DOHH2 (cell line): ENCODE data around the gene PLXNA2.

ENCODE experiments used
- EZH2phosphoT487 ChIP-seq: fragments of 200-600 bp; sonication (generic); IDR thresholded peaks from 2 replicates; pipeline ENCODE4 v1.6.1; 2017; ENCODE audit warnings: borderline replicate concordance, mild to moderate bottlenecking, antibody characterized with exemption, low read length, moderate library complexity, mixed read lengths
- TF ChIP-seq, protein P1 (sequence below): fragments of 200-600 bp; sonication (generic); IDR thresholded peaks from one replicate; pipeline ENCODE4 v1.5.1; 2014; ENCODE audit warnings: antibody characterized with exemption, mild to moderate bottlenecking, low read depth, low read length; ENCODE audit not compliant: poor library complexity, severe bottlenecking

DNA sequence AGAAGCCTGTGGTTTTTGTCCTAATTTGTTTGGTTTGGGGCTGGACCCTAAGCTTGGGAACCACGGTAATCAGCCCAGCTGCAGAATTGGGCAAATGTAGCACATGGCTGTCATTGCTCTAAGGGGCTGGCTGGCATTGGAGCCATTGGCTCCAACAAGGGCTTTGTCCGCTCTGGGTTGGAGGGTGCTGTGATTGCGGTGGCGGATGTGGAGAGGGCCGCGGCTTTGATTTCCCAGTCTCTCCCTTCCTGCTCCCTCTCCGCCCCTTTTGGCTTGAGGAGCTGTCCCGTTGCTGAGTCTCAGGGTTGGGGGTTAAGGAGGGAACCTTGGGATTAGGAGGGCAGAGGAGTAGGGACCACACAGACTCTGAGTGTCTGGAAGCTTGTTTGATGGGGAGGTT lies 241.5 kb downstream of the PLXNA2 start:
- TF ChIP-seq, protein P1, sequence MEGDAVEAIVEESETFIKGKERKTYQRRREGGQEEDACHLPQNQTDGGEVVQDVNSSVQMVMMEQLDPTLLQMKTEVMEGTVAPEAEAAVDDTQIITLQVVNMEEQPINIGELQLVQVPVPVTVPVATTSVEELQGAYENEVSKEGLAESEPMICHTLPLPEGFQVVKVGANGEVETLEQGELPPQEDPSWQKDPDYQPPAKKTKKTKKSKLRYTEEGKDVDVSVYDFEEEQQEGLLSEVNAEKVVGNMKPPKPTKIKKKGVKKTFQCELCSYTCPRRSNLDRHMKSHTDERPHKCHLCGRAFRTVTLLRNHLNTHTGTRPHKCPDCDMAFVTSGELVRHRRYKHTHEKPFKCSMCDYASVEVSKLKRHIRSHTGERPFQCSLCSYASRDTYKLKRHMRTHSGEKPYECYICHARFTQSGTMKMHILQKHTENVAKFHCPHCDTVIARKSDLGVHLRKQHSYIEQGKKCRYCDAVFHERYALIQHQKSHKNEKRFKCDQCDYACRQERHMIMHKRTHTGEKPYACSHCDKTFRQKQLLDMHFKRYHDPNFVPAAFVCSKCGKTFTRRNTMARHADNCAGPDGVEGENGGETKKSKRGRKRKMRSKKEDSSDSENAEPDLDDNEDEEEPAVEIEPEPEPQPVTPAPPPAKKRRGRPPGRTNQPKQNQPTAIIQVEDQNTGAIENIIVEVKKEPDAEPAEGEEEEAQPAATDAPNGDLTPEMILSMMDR, result no peak
- no peak for TF ChIP-seq EZH2phosphoT487
